SU-DHL-6 (cell line): ENCODE results near the gene TGFBR3L.

ENCODE experiments used
- H2AFZ ChIP-seq: fragments of 200-600 bp; sonication (generic); 2 replicates; pipeline ENCODE4 v1.6.1; 2014; ENCODE audit warnings: low read depth, mild to moderate bottlenecking, moderate library complexity, mixed read lengths, antibody characterized with exemption, low read length; ENCODE audit not compliant: severe bottlenecking
- H3F3A ChIP-seq: fragments of 200-600 bp; shearing (Covaris generic); 2 replicates; pipeline ENCODE4 v1.6.0; 2016; ENCODE audit warnings: antibody characterized with exemption, mild to moderate bottlenecking; ENCODE audit not compliant: insufficient read depth
- H3K27ac ChIP-seq: fragments of 200-600 bp; sonication (generic); 2 replicates; pipeline ENCODE4 v1.5.1; 2016; ENCODE audit warnings: low read depth, mild to moderate bottlenecking, low read length, moderate library complexity, mixed read lengths
- H3K27me3 ChIP-seq: fragments of 200-600 bp; sonication (generic), shearing (Covaris generic); 2 replicates; pipeline ENCODE4 v1.6.0; 2014; ENCODE audit warnings: mild to moderate bottlenecking, low read length
- H3K36me3 ChIP-seq: fragments of 200-600 bp; sonication (generic); 2 replicates; pipeline ENCODE4 v1.6.1; 2014; ENCODE audit warnings: mild to moderate bottlenecking, low read length, mixed read lengths
- H3K4me2 ChIP-seq: fragments of 300-600, 200-600 bp; shearing (Covaris generic), sonication (generic); 2 replicates; pipeline ENCODE4 v1.6.0; 2014; ENCODE audit warnings: low read length, low read depth, mild to moderate bottlenecking; ENCODE audit not compliant: poor library complexity, severe bottlenecking
- H3K4me3 ChIP-seq: fragments of 200-600 bp; sonication (generic); 2 replicates; pipeline ENCODE4 v1.5.1; 2014; ENCODE audit warnings: antibody characterized with exemption, low read length, mild to moderate bottlenecking, mixed read lengths; ENCODE audit not compliant: insufficient read depth, poor library complexity, severe bottlenecking
- H3K79me2 ChIP-seq: fragments of 200-600 bp; sonication (generic); 2 replicates; pipeline ENCODE4 v1.6.1; 2014; ENCODE audit warnings: mild to moderate bottlenecking, low read length, moderate library complexity; ENCODE audit not compliant: insufficient read depth
- H3K9ac ChIP-seq: fragments of 200-600 bp; sonication (generic); 2 replicates; pipeline ENCODE4 v1.7.0; 2014; ENCODE audit warnings: mild to moderate bottlenecking, low read length
- H3K9me2 ChIP-seq: fragments of 200-600 bp; sonication (generic); replicated peaks from 2 replicates; pipeline ENCODE4 v1.6.1; 2014; ENCODE audit warnings: low read length; ENCODE audit not compliant: insufficient read depth
- H3K9me3 ChIP-seq: fragments of 200-600 bp; sonication (generic); 2 replicates; pipeline ENCODE4 v1.6.1; 2014; ENCODE audit warnings: low read length, mixed read lengths; ENCODE audit not compliant: insufficient read depth
- H4K20me1 ChIP-seq: fragments of 200-600 bp; sonication (generic); 2 replicates; pipeline ENCODE4 v1.6.1; 2014; ENCODE audit warnings: low read depth, mild to moderate bottlenecking, antibody characterized with exemption, low read length, moderate library complexity, mixed read lengths
- CTCF ChIP-seq: fragments of 200-600 bp; sonication (generic); IDR thresholded peaks from one replicate; pipeline ENCODE4 v1.5.1; 2017; ENCODE audit warnings: antibody characterized with exemption, mild to moderate bottlenecking, low read length, moderate library complexity; ENCODE audit not compliant: insufficient read depth, poor library complexity, severe bottlenecking
- EZH2phosphoT487 ChIP-seq: fragments of 200-600 bp; sonication (generic), shearing (Covaris generic); conservative IDR thresholded peaks from 2 replicates; pipeline ENCODE4 v1.6.1; 2018; ENCODE audit warnings: mild to moderate bottlenecking, antibody characterized with exemption, low read length, moderate library complexity, mixed read lengths

Gene TGFBR3L

GRCh38 chr19:7968008-7968795, 53.6 kb downstream of the TGFBR3L start:
- H3K9ac ChIP-seq: no peak overlapping the region
- TF ChIP-seq CTCF (no peak), EZH2phosphoT487 (no peak)
- no peaks in the 10 kb centered on the region for H3K79me2 ChIP-seq
- H2AFZ ChIP-seq: no peak overlapping the region
- H3K4me2 ChIP-seq: no peak overlapping the region
- peaks cover 7% of the 10 kb centered on the region; the same call in 1 of the 2 replicates for H3K36me3 ChIP-seq
- no peaks in the 10 kb centered on the region for H3K27me3 ChIP-seq
- no peak overlapping the region for H3K4me3 ChIP-seq
- no peaks in the 10 kb centered on the region for H3F3A ChIP-seq
- H3K9me2 ChIP-seq: no peaks in the 10 kb centered on the region
- H4K20me1 ChIP-seq: no peaks in the 10 kb centered on the region
- no peaks in the 10 kb centered on the region for H3K9me3 ChIP-seq
- no peak overlapping the region for H3K27ac ChIP-seq
